Neural crest cell (in vitro differentiated cells): ENCODE results near the gene CFAP54. TPM values are rescaled to one million over a fixed set of nuclear protein-coding genes. Genes with fewer than 3 reads are reported as not detected.

Experiments
- DNase-seq: peaks from one replicate; pipeline ENCODE4 v3.0.0; 2021; ENCODE audit warnings: low read depth, mixed read lengths, low spot score
- H3K27ac Mint-ChIP-seq: one replicate; pipeline ENCODE4 v1.8.0; 2021; ENCODE audit warnings: mild to moderate bottlenecking, mixed read lengths; ENCODE audit not compliant: unreplicated experiment
- H3K27me3 Mint-ChIP-seq: 2 replicates; pipeline ENCODE4 v1.8.0; 2021; ENCODE audit warnings: low read depth, mild to moderate bottlenecking, mixed read lengths
- H3K36me3 Mint-ChIP-seq: 2 replicates; pipeline ENCODE4 v1.8.0; 2021; ENCODE audit warnings: low read depth, mild to moderate bottlenecking, mixed read lengths
- H3K4me1 Mint-ChIP-seq: 2 replicates; pipeline ENCODE4 v1.8.0; 2021; ENCODE audit warnings: mixed read lengths
- H3K4me3 Mint-ChIP-seq: one replicate; pipeline ENCODE4 v1.8.0; 2021; ENCODE audit warnings: mild to moderate bottlenecking, mixed read lengths
- H3K9me3 Mint-ChIP-seq: 2 replicates; pipeline ENCODE4 v1.8.0; 2021; ENCODE audit warnings: mixed read lengths
- CTCF ChIP-seq: fragments of 200-600 bp; sonication (generic); conservative IDR thresholded peaks from 2 replicates; pipeline ENCODE4 v1.5.0; 2021; ENCODE audit warnings: antibody characterized with exemption, mild to moderate bottlenecking
- total RNA-seq: library from RNA; stranded (reverse); gene quantifications from 2 replicates; pipeline ENCODE4 v1.2.1, GENCODE V29; 2021

The CFAP54 gene
- total RNA-seq, 1 donor from 2014 or later, result 3.1 TPM

DNA sequence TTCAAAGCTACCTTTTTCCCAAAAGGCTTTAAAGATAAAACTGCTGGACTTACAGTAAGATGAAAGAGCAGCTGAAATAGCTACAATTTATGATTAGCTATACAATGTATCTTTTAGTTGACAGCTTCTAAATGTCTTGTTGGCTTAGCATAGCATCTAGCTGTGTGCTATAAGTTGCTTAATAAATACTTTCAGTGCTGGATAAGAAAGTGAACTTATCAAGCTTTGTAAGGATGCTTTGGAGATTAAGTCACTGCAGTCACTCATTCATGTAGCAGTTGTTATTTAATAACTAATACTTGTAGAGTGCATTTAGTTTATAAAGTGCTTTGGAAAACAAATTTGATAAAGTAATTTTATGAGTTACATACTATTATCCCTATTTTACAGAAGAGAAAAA is 14.6 kb downstream of the CFAP54 start:
- Mint-ChIP-seq H3K4me1 (peaks cover 10% of the 10 kb centered on the region), H3K27me3 (no peaks in the 10 kb centered on the region), H3K27ac (no peak overlapping the region), H3K36me3 (no peaks in the 10 kb centered on the region), H3K4me3 (no peak overlapping the region), H3K9me3 (no peaks in the 10 kb centered on the region)
- no peak for DNase-seq
- no peak for TF ChIP-seq CTCF

GRCh38 chr12:96506776-96507175 is 17.4 kb downstream of the CFAP54 start:
- no peak overlapping the region for H3K27ac Mint-ChIP-seq
- no peak overlapping the region for H3K4me3 Mint-ChIP-seq
- H3K4me1 Mint-ChIP-seq, result peaks cover 4% of the 10 kb centered on the region
- H3K9me3 Mint-ChIP-seq, result no peaks in the 10 kb centered on the region
- no peak for TF ChIP-seq CTCF
- no peak for DNase-seq
- H3K27me3 Mint-ChIP-seq, result no peaks in the 10 kb centered on the region
- no peaks in the 10 kb centered on the region for H3K36me3 Mint-ChIP-seq

- H3K36me3 Mint-ChIP-seq, result no peaks in the 10 kb centered on the region
- no peaks in the 10 kb centered on the region for H3K9me3 Mint-ChIP-seq
- no peak overlapping the region for H3K4me3 Mint-ChIP-seq
- no peak overlapping the region for H3K27ac Mint-ChIP-seq
- H3K27me3 Mint-ChIP-seq, result no peaks in the 10 kb centered on the region
- H3K4me1 Mint-ChIP-seq, result peaks cover 4% of the 10 kb centered on the region
- no peak for TF ChIP-seq CTCF
- no peak for DNase-seq
These were observed 21.0 kb downstream of the CFAP54 start for GRCh38 chr12:96510306-96510764.

GRCh38 chr12:96513166-96513565 is 23.8 kb downstream of the CFAP54 start:
- no peak for TF ChIP-seq CTCF
- H3K4me1 Mint-ChIP-seq, result peaks cover 4% of the 10 kb centered on the region
- DNase-seq, result no peak
- H3K36me3 Mint-ChIP-seq, result no peaks in the 10 kb centered on the region
- no peak overlapping the region for H3K4me3 Mint-ChIP-seq
- no peaks in the 10 kb centered on the region for H3K27me3 Mint-ChIP-seq
- peak overlapping the region; percentile 32 for H3K27ac Mint-ChIP-seq
- no peaks in the 10 kb centered on the region for H3K9me3 Mint-ChIP-seq

DNA sequence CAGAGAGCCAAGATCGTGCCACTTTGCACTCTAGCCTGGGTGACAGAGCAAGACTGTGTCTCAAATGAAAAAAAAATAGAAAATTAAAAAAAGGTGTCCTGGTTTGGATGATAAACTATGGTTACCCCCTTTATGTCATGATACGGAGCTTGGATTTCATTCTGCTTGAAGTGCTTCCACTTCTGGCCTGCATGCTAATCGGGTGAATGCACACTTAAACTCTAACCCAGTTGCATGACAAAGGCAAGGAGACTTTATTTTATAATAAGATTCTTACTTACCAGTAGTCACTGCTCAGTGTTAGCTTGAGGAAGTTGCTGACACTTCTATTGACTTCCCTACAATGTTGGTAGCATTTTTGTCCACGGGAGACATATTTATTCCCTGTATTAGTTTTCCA is 24.3 kb downstream of the CFAP54 start:
- Mint-ChIP-seq H3K4me1 (peaks cover 4% of the 10 kb centered on the region), H3K36me3 (no peaks in the 10 kb centered on the region), H3K27me3 (no peaks in the 10 kb centered on the region), H3K9me3 (no peaks in the 10 kb centered on the region), H3K4me3 (no peak overlapping the region), H3K27ac (no peak overlapping the region)
- no peak for DNase-seq
- TF ChIP-seq CTCF, result no peak

DNA sequence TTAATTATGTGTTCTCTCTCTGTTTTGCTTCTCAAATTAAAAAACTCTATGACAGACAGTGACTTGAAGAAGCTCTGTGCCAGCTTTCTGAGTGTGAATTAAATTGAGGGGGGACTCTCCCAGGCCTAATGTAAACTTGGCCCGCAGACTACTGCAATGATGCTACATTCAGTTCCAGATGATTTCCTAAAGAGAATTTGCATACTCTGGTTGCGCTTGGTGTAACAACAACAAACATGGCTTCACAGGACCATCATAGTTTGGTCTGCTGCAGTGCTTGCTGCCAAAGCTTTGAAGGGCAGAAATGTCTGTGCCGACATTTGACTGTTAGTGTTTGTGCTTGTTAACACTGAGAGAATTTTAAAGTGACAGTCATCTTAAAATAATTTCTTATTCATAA is 25.0 kb downstream of the CFAP54 start:
- Mint-ChIP-seq H3K36me3 (no peaks in the 10 kb centered on the region), H3K9me3 (no peaks in the 10 kb centered on the region), H3K4me1 (no peaks in the 10 kb centered on the region), H3K27ac (no peak overlapping the region), H3K4me3 (no peak overlapping the region), H3K27me3 (no peaks in the 10 kb centered on the region)
- no peak for DNase-seq
- TF ChIP-seq CTCF, result no peak
